ENCODE data around the gene GMEB2.
A peak's percentile ranks its signal among the peaks of the same experiment; 100 is the strongest.

Gene GMEB2

DNA sequence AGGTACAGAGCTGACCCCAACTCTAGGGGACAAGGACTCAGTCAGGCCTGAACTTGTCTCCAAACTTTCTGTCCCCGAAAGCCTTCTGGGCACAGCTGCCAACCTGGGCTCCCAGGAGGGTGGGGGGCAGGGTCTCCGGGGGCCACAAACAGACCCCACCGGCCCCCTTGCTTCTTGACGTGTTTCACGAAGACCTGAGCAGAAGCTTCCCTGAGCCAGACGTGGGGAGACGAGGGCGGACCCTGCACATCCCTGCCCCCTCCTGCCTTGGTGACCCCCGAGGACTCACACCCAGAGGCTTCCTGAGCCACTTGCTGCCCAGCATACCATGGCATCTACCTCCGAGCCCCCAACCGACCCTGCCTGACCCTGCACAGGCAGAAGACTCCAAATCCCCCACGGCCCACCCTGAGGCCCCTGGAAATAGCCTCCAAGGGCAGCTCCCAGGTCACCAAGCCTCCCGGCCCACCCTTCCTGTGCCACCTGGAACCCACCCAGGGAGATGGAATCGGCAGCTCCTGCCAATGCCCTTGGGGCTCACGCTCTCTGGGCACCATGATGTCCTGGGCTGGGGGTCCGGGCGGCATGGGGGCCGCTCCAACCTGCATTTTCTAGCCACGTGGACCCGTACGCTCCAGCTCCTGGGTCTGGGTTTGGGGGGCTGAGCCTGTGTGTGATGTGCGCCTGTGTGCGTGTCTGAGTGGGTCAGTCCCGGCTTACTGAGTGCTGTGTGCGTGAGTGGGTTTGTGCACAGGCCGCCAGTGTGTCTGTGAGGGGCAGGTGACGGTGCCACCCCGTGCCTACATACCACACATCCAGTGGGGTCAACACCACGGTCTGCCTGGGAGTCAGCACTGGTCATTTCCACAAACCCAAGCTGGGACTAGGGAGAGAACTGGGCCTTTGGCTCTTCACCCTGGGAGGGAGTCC lies 87.2 kb downstream of the GMEB2 start:
- peaks cover 10% of the 10 kb centered on the region for H3K4me1 ChIP-seq (ENCODE audit: low read depth, poor library complexity, severe bottlenecking)
- no peak overlapping the region for H3K9ac ChIP-seq
- H3K27ac ChIP-seq = no peak overlapping the region
- no peaks in the 10 kb centered on the region for H4K20me1 ChIP-seq (ENCODE audit: insufficient read depth)
- H3K4me2 ChIP-seq = no peak overlapping the region
- H3K79me2 ChIP-seq (ENCODE audit: insufficient read depth, low read depth) = no peaks in the 10 kb centered on the region
- H3K4me3 ChIP-seq (IDR thresholded peaks at IDR 0.05; ENCODE audit: insufficient read depth, low read depth, low read length) = no peak overlapping the region
- TF ChIP-seq, protein P1, sequence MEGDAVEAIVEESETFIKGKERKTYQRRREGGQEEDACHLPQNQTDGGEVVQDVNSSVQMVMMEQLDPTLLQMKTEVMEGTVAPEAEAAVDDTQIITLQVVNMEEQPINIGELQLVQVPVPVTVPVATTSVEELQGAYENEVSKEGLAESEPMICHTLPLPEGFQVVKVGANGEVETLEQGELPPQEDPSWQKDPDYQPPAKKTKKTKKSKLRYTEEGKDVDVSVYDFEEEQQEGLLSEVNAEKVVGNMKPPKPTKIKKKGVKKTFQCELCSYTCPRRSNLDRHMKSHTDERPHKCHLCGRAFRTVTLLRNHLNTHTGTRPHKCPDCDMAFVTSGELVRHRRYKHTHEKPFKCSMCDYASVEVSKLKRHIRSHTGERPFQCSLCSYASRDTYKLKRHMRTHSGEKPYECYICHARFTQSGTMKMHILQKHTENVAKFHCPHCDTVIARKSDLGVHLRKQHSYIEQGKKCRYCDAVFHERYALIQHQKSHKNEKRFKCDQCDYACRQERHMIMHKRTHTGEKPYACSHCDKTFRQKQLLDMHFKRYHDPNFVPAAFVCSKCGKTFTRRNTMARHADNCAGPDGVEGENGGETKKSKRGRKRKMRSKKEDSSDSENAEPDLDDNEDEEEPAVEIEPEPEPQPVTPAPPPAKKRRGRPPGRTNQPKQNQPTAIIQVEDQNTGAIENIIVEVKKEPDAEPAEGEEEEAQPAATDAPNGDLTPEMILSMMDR (conservative IDR thresholded peaks at IDR 0.05; ENCODE audit: low read depth, low read length) = no peak
- H3K27me3 ChIP-seq (ENCODE audit: insufficient read depth, low read depth) = peaks cover 53% of the 10 kb centered on the region
- H2AFZ ChIP-seq (ENCODE audit: low read depth) = no peak overlapping the region
- H3K36me3 ChIP-seq (ENCODE audit: insufficient read depth) = no peaks in the 10 kb centered on the region

DNA sequence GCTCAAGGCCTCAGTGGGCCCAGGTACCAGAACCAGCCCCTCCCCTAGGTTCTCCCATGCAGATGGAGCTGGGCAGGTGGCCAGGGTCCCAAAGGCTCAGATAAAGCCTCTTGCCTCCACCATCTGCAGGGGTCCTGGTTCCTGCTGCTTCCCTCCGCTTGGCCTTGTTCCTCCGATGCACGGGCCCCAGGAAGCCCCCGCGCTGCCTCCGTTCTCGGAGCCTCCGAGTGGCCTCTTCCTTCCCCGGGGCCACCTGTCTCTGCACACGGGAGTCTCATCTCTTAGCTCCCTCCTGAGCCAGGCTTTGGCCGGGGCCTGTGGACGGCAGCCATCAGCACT lies 87.8 kb downstream of the GMEB2 start:
- no peaks in the 10 kb centered on the region for H3K36me3 ChIP-seq (ENCODE audit: insufficient read depth)
- H2AFZ ChIP-seq (ENCODE audit: low read depth) = no peak overlapping the region
- TF ChIP-seq, protein P1 (conservative IDR thresholded peaks at IDR 0.05; ENCODE audit: low read depth, low read length) = no peak
- no peak overlapping the region for H3K4me3 ChIP-seq (IDR thresholded peaks at IDR 0.05; ENCODE audit: insufficient read depth, low read depth, low read length)
- no peak overlapping the region for H3K9ac ChIP-seq
- H4K20me1 ChIP-seq (ENCODE audit: insufficient read depth) = no peaks in the 10 kb centered on the region
- no peak overlapping the region for H3K4me2 ChIP-seq
- H3K4me1 ChIP-seq (ENCODE audit: low read depth, poor library complexity, severe bottlenecking) = peaks cover 10% of the 10 kb centered on the region
- H3K27ac ChIP-seq = no peak overlapping the region
- no peaks in the 10 kb centered on the region for H3K79me2 ChIP-seq (ENCODE audit: insufficient read depth, low read depth)
- peaks cover 53% of the 10 kb centered on the region for H3K27me3 ChIP-seq (ENCODE audit: insufficient read depth, low read depth)

DNA sequence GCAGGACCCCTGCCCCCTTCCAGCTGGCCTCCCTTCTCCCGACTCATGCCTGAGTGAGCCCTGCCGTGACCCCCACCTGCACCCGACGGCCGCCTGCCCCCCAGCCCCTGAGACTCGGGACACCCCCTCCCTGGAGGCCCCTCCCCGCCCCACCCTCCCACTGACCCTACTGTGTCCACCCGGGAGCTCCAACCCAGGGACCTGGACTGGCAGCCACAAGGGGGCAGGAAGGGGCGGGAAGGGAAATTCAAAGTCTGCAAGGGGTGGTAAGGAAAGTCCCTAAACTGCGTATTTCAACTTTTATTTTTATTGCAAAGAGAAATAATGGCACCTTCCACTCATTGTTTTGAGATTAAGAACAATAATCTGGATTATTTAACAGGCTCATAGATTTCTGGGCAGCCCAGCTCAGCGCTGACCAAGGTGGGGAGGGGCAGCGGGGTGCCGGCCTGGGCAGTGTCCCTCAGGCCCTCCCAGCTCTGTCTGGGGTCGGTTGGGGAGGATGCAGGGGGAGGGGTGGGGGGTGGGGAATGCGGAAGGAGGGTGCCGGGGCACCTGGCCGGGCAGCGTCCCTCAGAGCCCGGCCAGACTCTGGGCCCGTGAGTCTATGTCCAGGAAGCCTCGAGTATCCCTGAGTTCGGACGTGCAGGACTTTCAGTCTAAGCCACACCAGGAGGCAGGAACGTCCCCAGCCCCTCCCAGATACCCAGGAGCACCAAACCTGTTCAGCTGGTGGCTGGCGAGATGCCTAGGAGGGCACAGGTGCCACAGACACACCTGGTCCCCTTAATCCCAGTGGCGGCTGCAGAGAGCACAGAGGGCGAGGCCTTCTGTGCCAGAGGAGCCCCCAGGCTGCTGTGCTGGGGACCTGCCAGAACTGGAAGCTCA lies 88.5 kb downstream of the GMEB2 start:
- H4K20me1 ChIP-seq (ENCODE audit: insufficient read depth) = no peaks in the 10 kb centered on the region
- no peaks in the 10 kb centered on the region for H3K79me2 ChIP-seq (ENCODE audit: insufficient read depth, low read depth)
- H3K4me2 ChIP-seq = peak overlapping the region; percentile 17; the same call in 1 of the 2 replicates
- no peak overlapping the region for H3K4me3 ChIP-seq (IDR thresholded peaks at IDR 0.05; ENCODE audit: insufficient read depth, low read depth, low read length)
- peaks cover 10% of the 10 kb centered on the region for H3K4me1 ChIP-seq (ENCODE audit: low read depth, poor library complexity, severe bottlenecking)
- TF ChIP-seq, protein P1 (conservative IDR thresholded peaks at IDR 0.05; ENCODE audit: low read depth, low read length) = peak; percentile 30
- H2AFZ ChIP-seq (ENCODE audit: low read depth) = peak overlapping the region; percentile 93; the same call in 1 of the 2 replicates
- peaks cover 53% of the 10 kb centered on the region for H3K27me3 ChIP-seq (ENCODE audit: insufficient read depth, low read depth)
- H3K9ac ChIP-seq = no peak overlapping the region; the same call in 1 of the 2 replicates
- no peak overlapping the region for H3K27ac ChIP-seq
- no peaks in the 10 kb centered on the region for H3K36me3 ChIP-seq (ENCODE audit: insufficient read depth)

Measured in KMS-11 (cell line).